D721Med (cell line): Measurements from ENCODE around the gene MORC4.

Experiments used
- DNase-seq: peaks from one replicate; pipeline ENCODE4 v3.0.0; 2011; ENCODE audit warnings: low spot score; ENCODE audit not compliant: insufficient read length
- FAIRE-seq: peaks from 2 replicates; lab custom pipeline; 2011; peaks lifted over from hg19 to GRCh38; lab: Jason Lieb, UNC
- TF ChIP-seq, protein P1 (sequence below): IDR thresholded peaks from 2 replicates; pipeline ENCODE4 v1.5.1; 2012; ENCODE audit warnings: mild to moderate bottlenecking, control low read depth; ENCODE audit not compliant: insufficient read depth; ENCODE audit errors: missing control alignments

Gene MORC4

DNA sequence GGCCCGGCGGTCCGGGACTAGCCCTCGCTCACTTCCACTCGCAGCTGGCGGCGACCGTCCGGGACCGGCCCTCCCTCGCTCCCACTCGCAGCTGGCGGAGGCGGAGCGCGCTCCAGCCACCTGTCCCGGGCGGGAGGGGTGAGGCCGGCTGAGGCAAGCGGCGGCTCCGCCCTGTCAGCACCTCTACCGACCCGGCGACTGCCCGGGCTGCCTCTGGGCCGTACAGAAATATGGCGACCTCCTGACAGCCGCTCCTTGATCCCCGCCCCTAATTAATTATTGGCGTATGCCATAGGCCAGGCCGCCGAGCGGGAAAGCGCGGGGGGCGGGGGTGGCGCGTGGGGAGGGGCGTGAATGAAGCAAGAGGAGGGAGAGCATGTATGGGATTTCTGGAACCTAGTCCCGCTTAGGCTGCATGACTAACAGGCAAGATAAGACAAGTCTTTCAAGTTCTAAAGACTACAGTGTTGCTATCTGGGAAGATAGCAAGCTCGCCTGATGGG, at the start of gene MORC4:
Gene MORC4, minus strand, starts transcription at position 200 of the 503 bp plus-strand sequence. CDS start 243 bp downstream, outside the sequence.
- no peak for FAIRE-seq

DNA sequence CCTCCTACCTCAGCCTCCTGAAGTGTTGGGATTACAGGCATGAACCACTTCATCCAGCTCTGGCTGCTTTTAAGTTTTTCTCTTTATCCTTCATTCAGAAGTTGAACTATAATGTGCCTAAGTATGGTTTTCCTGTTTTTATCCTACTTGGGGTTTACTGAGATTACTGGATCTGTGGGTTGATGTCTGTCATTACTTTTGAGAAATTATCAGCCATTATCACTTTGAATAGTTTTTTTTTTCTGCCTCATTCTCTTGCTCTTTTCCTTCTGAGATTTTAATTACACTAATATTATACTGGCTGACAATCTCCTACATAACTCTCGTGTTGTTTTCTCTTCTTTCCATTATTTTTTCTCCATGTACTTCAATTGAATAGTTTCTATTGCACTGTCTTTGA, 47.6 kb upstream of the MORC4 start:
- FAIRE-seq, result no peak
- DNase-seq, result no peak
- TF ChIP-seq, protein P1, sequence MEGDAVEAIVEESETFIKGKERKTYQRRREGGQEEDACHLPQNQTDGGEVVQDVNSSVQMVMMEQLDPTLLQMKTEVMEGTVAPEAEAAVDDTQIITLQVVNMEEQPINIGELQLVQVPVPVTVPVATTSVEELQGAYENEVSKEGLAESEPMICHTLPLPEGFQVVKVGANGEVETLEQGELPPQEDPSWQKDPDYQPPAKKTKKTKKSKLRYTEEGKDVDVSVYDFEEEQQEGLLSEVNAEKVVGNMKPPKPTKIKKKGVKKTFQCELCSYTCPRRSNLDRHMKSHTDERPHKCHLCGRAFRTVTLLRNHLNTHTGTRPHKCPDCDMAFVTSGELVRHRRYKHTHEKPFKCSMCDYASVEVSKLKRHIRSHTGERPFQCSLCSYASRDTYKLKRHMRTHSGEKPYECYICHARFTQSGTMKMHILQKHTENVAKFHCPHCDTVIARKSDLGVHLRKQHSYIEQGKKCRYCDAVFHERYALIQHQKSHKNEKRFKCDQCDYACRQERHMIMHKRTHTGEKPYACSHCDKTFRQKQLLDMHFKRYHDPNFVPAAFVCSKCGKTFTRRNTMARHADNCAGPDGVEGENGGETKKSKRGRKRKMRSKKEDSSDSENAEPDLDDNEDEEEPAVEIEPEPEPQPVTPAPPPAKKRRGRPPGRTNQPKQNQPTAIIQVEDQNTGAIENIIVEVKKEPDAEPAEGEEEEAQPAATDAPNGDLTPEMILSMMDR, result no peak

More for the DNA sequence above, at the start of gene MORC4:
- no peak for DNase-seq
- TF ChIP-seq, protein P1, result no peak

DNA sequence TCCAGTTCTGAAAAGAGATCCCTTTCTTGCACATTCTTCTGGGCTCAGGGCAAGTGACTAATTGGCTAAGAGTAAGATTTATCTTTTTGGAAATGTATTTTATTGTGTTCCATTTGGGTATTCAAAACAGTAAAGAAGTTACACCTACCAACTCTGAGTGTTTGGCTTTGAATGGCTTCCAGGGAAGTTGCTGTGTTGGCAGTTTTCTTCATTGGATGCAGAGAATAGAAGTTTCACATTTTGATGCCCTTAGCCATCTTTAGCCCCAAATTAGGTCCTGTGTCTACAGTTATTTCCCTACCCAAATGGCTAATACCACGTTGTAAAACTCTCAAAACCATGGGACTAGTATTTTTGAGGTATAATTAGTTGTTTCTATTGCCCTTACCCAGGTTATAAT, 29.7 kb upstream of the MORC4 start:
- TF ChIP-seq, protein P1, result no peak
- DNase-seq, result no peak
- FAIRE-seq, result no peak

DNA sequence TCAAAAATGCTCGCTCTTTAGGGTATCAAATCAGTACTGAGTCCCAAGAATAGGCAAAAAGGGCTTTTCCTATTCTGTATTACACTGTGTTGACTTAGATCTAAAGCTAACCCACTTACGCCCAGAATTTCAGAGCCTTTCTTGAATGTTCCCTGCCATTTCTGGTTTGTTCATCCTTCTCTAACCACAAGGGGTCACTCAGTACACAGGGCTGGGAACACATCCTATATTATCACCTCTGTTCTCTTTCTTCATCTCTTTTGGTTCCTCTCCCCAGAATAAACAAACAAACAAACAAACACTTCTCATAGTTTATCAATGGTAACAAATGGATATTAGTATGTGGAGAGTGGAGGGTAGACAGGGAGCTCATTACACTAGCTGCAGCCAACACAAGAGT, 25.5 kb upstream of the MORC4 start:
- TF ChIP-seq, protein P1, result peak; percentile 57
- FAIRE-seq, result no peak
- DNase-seq, result no peak

DNA sequence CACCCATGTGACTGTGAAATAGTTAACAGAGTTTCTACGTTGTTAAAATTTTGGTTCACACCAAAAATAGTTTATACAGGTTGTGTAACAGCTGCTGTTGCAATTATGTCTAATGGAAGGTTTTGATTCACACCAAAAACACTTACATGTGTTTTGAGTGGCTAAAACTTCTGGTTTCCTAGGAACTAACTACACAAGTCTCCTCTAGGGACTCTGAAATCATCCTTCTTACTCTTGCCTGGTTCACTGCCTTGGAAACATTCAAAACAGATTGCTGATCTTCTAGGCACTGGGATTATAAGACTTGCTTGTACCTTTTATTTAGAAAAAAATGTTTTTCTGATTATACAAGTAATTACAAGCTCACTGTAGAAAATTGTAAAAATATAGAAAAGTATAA, 14.9 kb upstream of the MORC4 start:
- FAIRE-seq (no peak), DNase-seq (no peak)

DNA sequence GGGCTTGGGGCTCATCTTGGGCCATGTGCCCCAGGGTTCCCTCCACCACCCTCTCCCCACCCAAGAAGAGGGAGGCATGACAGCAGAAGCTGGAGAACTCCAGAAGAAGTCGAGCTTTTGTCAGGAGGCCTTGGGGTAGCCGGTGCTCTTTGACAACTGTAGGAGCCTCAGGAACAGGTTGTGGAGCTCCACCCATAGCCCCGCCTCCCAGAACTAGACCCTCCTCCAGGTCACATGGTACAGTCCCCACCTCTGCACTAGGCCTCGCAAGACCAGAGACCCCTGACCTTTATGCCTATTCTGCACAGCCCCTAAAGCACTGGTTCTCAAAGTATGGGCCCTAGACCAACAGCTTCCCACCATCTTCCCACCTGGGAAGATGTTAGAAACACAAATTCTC, 8.0 kb upstream of the MORC4 start:
- TF ChIP-seq, protein P1, result no peak
- no peak for DNase-seq
- no peak for FAIRE-seq

More for the DNA sequence above, 14.9 kb upstream of the MORC4 start:
- TF ChIP-seq, protein P1, result no peak
